ENCODE data around the gene COL25A1.

Gene COL25A1

GRCh38 chr4:109291707-109292238, 10.7 kb downstream of the COL25A1 start:
- no peak for DNase-seq (ENCODE audit: low read depth)

- DNase-seq (ENCODE audit: low read depth), result no peak
Measured at GRCh38 chr4:109290918-109291317, 11.5 kb downstream of the COL25A1 start.

GRCh38 chr4:109278594-109279031, 23.8 kb downstream of the COL25A1 start:
- no peak for DNase-seq (ENCODE audit: low read depth)

- no peak for DNase-seq (ENCODE audit: low read depth)
Measured at GRCh38 chr4:109276482-109277095, 25.9 kb downstream of the COL25A1 start.

GRCh38 chr4:109275066-109275745, 27.3 kb downstream of the COL25A1 start:
- DNase-seq (ENCODE audit: low read depth), result no peak

GRCh38 chr4:109266891-109267290, 35.6 kb downstream of the COL25A1 start:
- no peak for DNase-seq (ENCODE audit: low read depth)

- no peak for DNase-seq (ENCODE audit: low read depth)
Measured at GRCh38 chr4:109266236-109266635, 36.2 kb downstream of the COL25A1 start.

- DNase-seq (ENCODE audit: low read depth), result no peak
Measured at GRCh38 chr4:109263721-109264120, 38.7 kb downstream of the COL25A1 start.

GRCh38 chr4:109256818-109257217, 45.6 kb downstream of the COL25A1 start:
- no peak for DNase-seq (ENCODE audit: low read depth)

- no peak for DNase-seq (ENCODE audit: low read depth)
Measured at GRCh38 chr4:109254845-109255244, 47.6 kb downstream of the COL25A1 start.

GRCh38 chr4:109251396-109251795, 51.1 kb downstream of the COL25A1 start:
- DNase-seq (ENCODE audit: low read depth), result no peak

GRCh38 chr4:109248322-109248900, 54.0 kb downstream of the COL25A1 start:
- DNase-seq (ENCODE audit: low read depth), result no peak

- DNase-seq (ENCODE audit: low read depth), result no peak
Measured at GRCh38 chr4:109243871-109244270, 58.6 kb downstream of the COL25A1 start.

GRCh38 chr4:109238746-109239145, 63.7 kb downstream of the COL25A1 start:
- no peak for DNase-seq (ENCODE audit: low read depth)

- DNase-seq (ENCODE audit: low read depth), result no peak
Measured at GRCh38 chr4:109235683-109236082, 66.8 kb downstream of the COL25A1 start.

- no peak for DNase-seq (ENCODE audit: low read depth)
Measured at GRCh38 chr4:109234596-109234995, 67.9 kb downstream of the COL25A1 start.

GRCh38 chr4:109233570-109233969, 68.9 kb downstream of the COL25A1 start:
- no peak for DNase-seq (ENCODE audit: low read depth)

GRCh38 chr4:109232681-109233080, 69.8 kb downstream of the COL25A1 start:
- no peak for DNase-seq (ENCODE audit: low read depth)

GRCh38 chr4:109231331-109231730, 71.1 kb downstream of the COL25A1 start:
- DNase-seq (ENCODE audit: low read depth), result no peak

GRCh38 chr4:109229028-109229427, 73.4 kb downstream of the COL25A1 start:
- no peak for DNase-seq (ENCODE audit: low read depth)

GRCh38 chr4:109218288-109218687, 84.2 kb downstream of the COL25A1 start:
- DNase-seq (ENCODE audit: low read depth), result no peak

GRCh38 chr4:109216085-109216696, 86.3 kb downstream of the COL25A1 start:
- DNase-seq (ENCODE audit: low read depth), result no peak

- no peak for DNase-seq (ENCODE audit: low read depth)
Measured at GRCh38 chr4:109215506-109215905, 87.0 kb downstream of the COL25A1 start.
